Measurements from ENCODE around the gene AKR1E2. TPM values are rescaled to one million over a fixed set of nuclear protein-coding genes. Genes with fewer than 3 reads are reported as not detected.

Gene AKR1E2
- total and polyA plus RNA-seq, 9 of the 15 experiments (the other 6 are each of a cell fraction or from before 2014, with no cell fraction given): 4.2 to 16.6 (median 9.8) TPM

GRCh38 chr10:4831091-4831490 is 5.1 kb downstream of the AKR1E2 start (continued):
- TF ChIP-seq ZNF318 (IDR thresholded peaks at IDR 0.05; ENCODE audit: borderline replicate concordance in 1 of 2, low read depth in 1 of 2): no peak
- no peak for TF ChIP-seq KAT8 (IDR thresholded peaks at IDR 0.05; ENCODE audit: low read depth)
- TF ChIP-seq BRF2 (IDR thresholded peaks at IDR 0.05; ENCODE audit: borderline replicate concordance, insufficient read depth, insufficient read length): no peak
- no peak for TF ChIP-seq FOXJ3 (CRISPR knock-in tag; IDR thresholded peaks at IDR 0.05)
- TF ChIP-seq MTA1 (IDR thresholded peaks at IDR 0.05; ENCODE audit: borderline replicate concordance): no peak
- TF ChIP-seq POLR2AphosphoS2 (IDR thresholded peaks at IDR 0.05; ENCODE audit: low read length): no peak
- TF ChIP-seq NR2F6 (CRISPR knock-in tag; IDR thresholded peaks at IDR 0.05): no peak
- TF ChIP-seq ZNF354B (CRISPR knock-in tag; IDR thresholded peaks at IDR 0.05): no peak
